ENCODE results near the gene SCYGR8. TPM values are rescaled to one million over a fixed set of nuclear protein-coding genes. Genes with fewer than 3 reads are reported as not detected.

The SCYGR8 gene
- not detected in 2 replicates for total RNA-seq (2013; cell fraction: nucleolus; rRNA removed)
- not detected in 2 replicates for total RNA-seq (2014; rRNA removed)
- not detected in 2 replicates for total RNA-seq (2014; rRNA removed; fragmentation: Illumina TruSeq; extraction: Trizol)
- not detected in 2 replicates for total RNA-seq (2021)
- not detected for polyA plus RNA-seq (2011; ENCODE audit: low read depth)
- not detected in 2 replicates for polyA plus RNA-seq (2011; rRNA removed)
- polyA plus RNA-seq (2011; cell fraction: cytosol; rRNA removed) = not detected in 2 replicates
- polyA plus RNA-seq (2011; cell fraction: nucleus; rRNA removed) = not detected in 2 replicates
- not detected in 2 replicates for polyA plus RNA-seq (2012)
- not detected in 2 replicates for polyA plus RNA-seq (2014; fragmentation: Illumina TruSeq; extraction: Trizol)
- polyA plus RNA-seq (2014; fragmentation: Nextera tagmentation; extraction: Ambion mirVana) = not detected
- polyA plus RNA-seq (2014; rRNA removed) = not detected in 2 replicates
- not detected for polyA plus RNA-seq (2016; fragmentation: Nextera tagmentation; extraction: Ambion mirVana)
- not detected in 2 replicates for polyA minus RNA-seq (2011; rRNA and poly(A)+ RNA removed)
- polyA minus RNA-seq (2011; cell fraction: cytosol; rRNA and poly(A)+ RNA removed) = not detected in 2 replicates
- polyA minus RNA-seq (2011; cell fraction: nucleus; rRNA and poly(A)+ RNA removed) = not detected in 2 replicates
- not detected for Bru-seq, nascent RNA
- BruChase-seq, experiment 1, labeled RNA remaining after a 6-hour chase = not detected
- BruChase-seq, experiment 2, labeled RNA remaining after a 2-hour chase = not detected
- long read RNA-seq, experiment 1 = 0 reads
- long read RNA-seq, experiment 2 = 0 reads

GRCh38 chr2:227745594-227745993, at the start of gene SCYGR8:
Gene SCYGR8, plus strand, starts transcription at chr2:227745894. Its CDS starts 0 bp downstream, at chr2:227745894.
- CTCF ChIA-PET = interaction anchor here (2.0 kb wide), 1 partner anchor 21 kb away, joined by 5 read pairs; no protein-coding TSS in a partner anchor
- FAIRE-seq = no peak
- POLR2A ChIA-PET = no interaction called here
- Histone ChIP-seq H3K9me3 (replicated peaks; ENCODE audit: control insufficient read depth, insufficient read depth, low read length) (no peaks in the 10 kb centered on the region), H3K9ac (ENCODE audit: control insufficient read depth, insufficient read depth, low read length) (no peak within 1 kb of the TSS), H3K4me3 (no peak within 1 kb of the TSS), H3K27me3 (replicated peaks in 1 of 2; ENCODE audit: control insufficient read depth in 2 of 2, insufficient read depth in 2 of 2, low read length in 1 of 2) (no peaks in the 10 kb centered on the region), H4K20me1 (ENCODE audit: control insufficient read depth, insufficient read depth) (no peaks in the 10 kb centered on the region), H3K4me2 (ENCODE audit: control insufficient read depth, insufficient read depth) (no peak within 1 kb of the TSS), H3K27ac (ENCODE audit: control insufficient read depth, insufficient read depth) (no peak within 1 kb of the TSS), H3K36me3 (ENCODE audit: control insufficient read depth in 2 of 2, insufficient read depth in 2 of 2, low read length in 1 of 2) (no peaks in the 10 kb centered on the region), H3K79me2 (ENCODE audit: control insufficient read depth, insufficient read depth, low read length) (no peaks in the 10 kb centered on the region), H3K4me1 (ENCODE audit: control insufficient read depth, insufficient read depth, low read length) (no peaks in the 10 kb centered on the region), H2AFZ (ENCODE audit: control insufficient read depth, low read depth, low read length) (no peak within 1 kb of the TSS)
- no peak for ATAC-seq
- SMC1A ChIA-PET (ENCODE audit: uncharacterized antibody, unreplicated experiment) = no interaction called here
- no TSS peak for BruUV-seq (replicated peaks)
- in situ Hi-C loops (cut with MboI) = no loop called here
- 20% methylated on average over 5 of the region's 9 CpGs for WGBS (ENCODE audit: insufficient coverage, insufficient replicate concordance, low lambda C conversion rate, missing lambda C conversion rate)
- RAD21 ChIA-PET (ENCODE audit: unreplicated experiment) = no interaction called here
- no peak for DNase-seq (ENCODE audit: low read depth, low spot score)
- intact Hi-C loops (cut with micrococcal nuclease; ENCODE audit: unreplicated experiment) = no loop called here
- no peak for TF ChIP-seq PBX3 (IDR thresholded peaks at IDR 0.05; ENCODE audit: insufficient replicate concordance, low read depth, low read length)
- TF ChIP-seq ATF7 (IDR thresholded peaks at IDR 0.05; ENCODE audit: low read depth) = no peak
- TF ChIP-seq ZNF622 (IDR thresholded peaks at IDR 0.05) = no peak
- no peak for TF ChIP-seq SIX5 (IDR thresholded peaks at IDR 0.05; ENCODE audit: low read depth, low read length, severe bottlenecking)
- no peak for TF ChIP-seq E2F4 (IDR thresholded peaks at IDR 0.05; ENCODE audit: low read depth, low read length)
- no peak for TF ChIP-seq POLR2A (IDR thresholded peaks at IDR 0.05; ENCODE audit: low read depth, low read length)
- no peak for TF ChIP-seq ZBTB11 (CRISPR knock-in tag; IDR thresholded peaks at IDR 0.05)
- no peak for TF ChIP-seq HDGF (IDR thresholded peaks at IDR 0.05)
- TF ChIP-seq PAX8 (IDR thresholded peaks at IDR 0.05) = no peak
- no peak for TF ChIP-seq YY1 (IDR thresholded peaks at IDR 0.05; ENCODE audit: low read depth, low read length)
- TF ChIP-seq KLF5 (IDR thresholded peaks at IDR 0.05; ENCODE audit: partially characterized antibody) = no peak
- TF ChIP-seq SREBF2 (IDR thresholded peaks at IDR 0.05; ENCODE audit: low read length) = no peak
- no peak for TF ChIP-seq BACH1 (IDR thresholded peaks at IDR 0.05; ENCODE audit: borderline replicate concordance)
- TF ChIP-seq SKIL (IDR thresholded peaks at IDR 0.05; ENCODE audit: low read depth, poor library complexity, severe bottlenecking) = no peak
- TF ChIP-seq RELA (IDR thresholded peaks at IDR 0.05; ENCODE audit: borderline replicate concordance, partially characterized antibody) = no peak
- no peak for TF ChIP-seq SPI1 (IDR thresholded peaks at IDR 0.05; ENCODE audit: borderline replicate concordance, insufficient read depth, low read depth, low read length)
